Esophagus muscularis mucosa (tissue), 4 donors: ENCODE measurements around the gene FBXW8.

Experiments
- EP300 ChIP-seq: sonication (generic); formaldehyde crosslinking; IDR thresholded peaks from one replicate; pipeline ENCODE4 v1.6.1; 2017; ENCODE audit warnings: antibody characterized with exemption
- POLR2A ChIP-seq: fragments of 450-650 bp; IDR thresholded peaks from one replicate; pipeline ENCODE4 v1.6.1; 2017; ENCODE audit warnings: antibody characterized with exemption, moderate library complexity, mild to moderate bottlenecking, low read depth
- POLR2AphosphoS5 ChIP-seq, 2 donors: sonication (generic); formaldehyde crosslinking; IDR thresholded peaks; one replicate each; pipeline ENCODE4 v1.6.1; 2017; ENCODE audit warnings: antibody characterized with exemption in 2 of 2
- TF ChIP-seq, protein P1 (sequence below), 3 experiments: fragments of 200-600 bp in 2 of 3; fragments of 450-650 bp in 1 of 3; sonication (generic) in 2 of 3; IDR thresholded peaks; one replicate each; pipeline ENCODE4 v1.5.1; 2017 to 2019; ENCODE audit warnings: antibody characterized with exemption in 3 of 3, mild to moderate bottlenecking in 2 of 3, moderate library complexity in 1 of 3

DNA sequence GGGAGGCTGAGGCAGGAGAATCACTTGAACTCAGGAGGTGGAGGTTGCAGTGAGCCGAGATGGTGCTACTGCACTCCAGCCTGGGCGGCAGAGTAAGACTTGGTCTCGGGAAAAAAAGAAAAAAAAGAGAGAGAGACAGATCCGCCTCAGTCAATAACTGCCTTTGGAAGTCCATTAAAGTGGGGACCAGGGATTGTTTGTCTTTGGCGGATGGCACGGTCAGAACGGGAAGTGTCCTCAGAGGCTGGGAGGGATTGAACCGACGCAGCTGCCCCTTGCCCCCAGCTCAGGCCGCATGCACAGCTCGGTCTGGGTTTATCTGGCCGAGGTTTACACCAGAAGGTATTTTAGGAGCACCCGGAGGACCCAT, 134.0 kb downstream of the FBXW8 start:
- no peak for TF ChIP-seq POLR2AphosphoS5 (IDR thresholded peaks at IDR 0.05)
- TF ChIP-seq, protein P1, sequence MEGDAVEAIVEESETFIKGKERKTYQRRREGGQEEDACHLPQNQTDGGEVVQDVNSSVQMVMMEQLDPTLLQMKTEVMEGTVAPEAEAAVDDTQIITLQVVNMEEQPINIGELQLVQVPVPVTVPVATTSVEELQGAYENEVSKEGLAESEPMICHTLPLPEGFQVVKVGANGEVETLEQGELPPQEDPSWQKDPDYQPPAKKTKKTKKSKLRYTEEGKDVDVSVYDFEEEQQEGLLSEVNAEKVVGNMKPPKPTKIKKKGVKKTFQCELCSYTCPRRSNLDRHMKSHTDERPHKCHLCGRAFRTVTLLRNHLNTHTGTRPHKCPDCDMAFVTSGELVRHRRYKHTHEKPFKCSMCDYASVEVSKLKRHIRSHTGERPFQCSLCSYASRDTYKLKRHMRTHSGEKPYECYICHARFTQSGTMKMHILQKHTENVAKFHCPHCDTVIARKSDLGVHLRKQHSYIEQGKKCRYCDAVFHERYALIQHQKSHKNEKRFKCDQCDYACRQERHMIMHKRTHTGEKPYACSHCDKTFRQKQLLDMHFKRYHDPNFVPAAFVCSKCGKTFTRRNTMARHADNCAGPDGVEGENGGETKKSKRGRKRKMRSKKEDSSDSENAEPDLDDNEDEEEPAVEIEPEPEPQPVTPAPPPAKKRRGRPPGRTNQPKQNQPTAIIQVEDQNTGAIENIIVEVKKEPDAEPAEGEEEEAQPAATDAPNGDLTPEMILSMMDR (IDR thresholded peaks at IDR 0.05): no peak
- TF ChIP-seq POLR2A: no peak
- no peak for TF ChIP-seq EP300
